Measurements from ENCODE around the gene PLA2R1.

PLA2R1 gene

GRCh38 chr2:160062292-160063005 is at the start of gene PLA2R1:
Gene PLA2R1 (minus strand): TSS chr2:160062615. CDS start chr2:160062403, 212 bp downstream.
- DNase-seq, result no peak

DNA sequence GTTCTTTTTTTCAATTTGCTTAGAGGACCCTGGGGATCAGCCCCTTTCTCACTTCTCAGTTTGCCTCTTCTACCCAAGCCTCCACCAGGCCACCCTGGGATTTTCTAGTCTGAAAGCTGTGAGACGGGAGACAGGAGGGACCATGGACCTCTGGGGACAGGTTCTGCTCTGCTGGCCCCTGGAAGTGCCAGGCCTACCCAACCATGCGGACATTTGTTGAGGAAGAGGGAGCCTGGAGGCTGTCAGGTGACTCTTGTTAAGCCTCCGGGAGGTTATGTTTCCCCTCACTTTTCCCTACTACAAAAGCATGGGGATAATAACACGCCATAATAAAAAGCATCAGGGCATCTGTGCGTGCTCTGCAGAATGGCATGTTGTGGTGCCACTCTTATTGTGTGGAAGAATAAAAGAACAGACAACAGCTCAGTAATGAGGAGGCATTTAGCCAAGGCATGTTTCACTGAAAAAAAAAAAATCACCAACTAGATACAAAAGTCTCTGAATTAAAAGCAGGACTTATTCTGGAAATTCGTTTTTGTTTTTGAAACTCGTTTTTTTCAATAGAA is 48.3 kb upstream of the PLA2R1 start:
- no peak for DNase-seq

DNA sequence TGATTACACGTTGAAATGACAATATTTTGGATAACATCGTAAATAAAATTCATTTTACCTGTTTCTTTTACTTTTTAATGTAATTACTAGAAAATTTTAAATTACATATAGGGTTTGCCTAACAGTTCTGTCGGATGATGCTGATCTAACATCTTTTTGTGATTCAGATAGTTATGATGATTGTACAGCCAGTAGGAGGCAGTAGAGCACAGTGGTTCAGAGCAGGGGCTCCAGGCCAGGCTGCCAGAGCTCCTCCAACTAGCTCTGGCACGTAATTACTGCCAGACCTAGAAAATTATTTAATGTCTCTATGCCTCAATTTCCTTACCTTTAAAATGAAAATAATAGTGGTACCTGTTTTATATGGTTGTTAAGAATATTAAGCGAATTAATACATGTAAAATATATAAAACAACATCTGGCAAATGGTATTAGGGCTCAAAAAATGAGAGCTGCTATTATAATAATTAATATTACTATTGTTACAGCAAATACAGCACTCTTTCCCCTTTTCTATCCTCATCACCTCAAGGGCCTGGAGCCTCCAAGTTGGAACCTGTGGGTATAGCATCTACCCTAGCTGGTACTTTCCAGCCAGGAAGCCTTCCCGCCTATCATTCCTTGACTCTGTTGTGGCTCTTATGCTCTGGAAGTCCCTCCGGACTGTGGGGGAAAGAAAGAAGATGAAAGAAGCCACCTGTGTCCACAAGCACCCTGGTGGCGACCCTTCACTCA is 47.7 kb upstream of the PLA2R1 start:
- peak; percentile 63 to 70 for DNase-seq

GRCh38 chr2:160109243-160109642 is 46.8 kb upstream of the PLA2R1 start:
- DNase-seq, result no peak

GRCh38 chr2:160108646-160109045 is 46.2 kb upstream of the PLA2R1 start:
- no peak for DNase-seq

DNA sequence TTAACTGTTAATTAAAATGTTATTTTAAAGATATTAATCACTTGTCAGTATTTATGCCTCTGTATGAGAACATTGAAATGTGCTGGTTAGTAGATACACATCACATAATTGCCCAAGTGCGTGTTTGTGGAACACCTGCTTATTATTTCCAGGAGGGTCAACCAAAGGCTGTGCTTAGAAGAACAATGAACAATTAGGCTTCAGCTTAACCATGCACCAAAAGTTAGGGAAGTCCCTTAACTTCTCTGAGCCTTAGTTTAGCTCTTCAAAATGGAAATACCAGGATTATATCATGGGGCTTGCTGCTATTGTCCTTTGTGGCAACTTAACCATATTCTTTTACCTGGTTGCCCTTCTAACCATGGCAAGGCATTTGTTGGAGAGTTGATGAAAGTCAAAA is 43.0 kb upstream of the PLA2R1 start:
- no peak for DNase-seq

DNA sequence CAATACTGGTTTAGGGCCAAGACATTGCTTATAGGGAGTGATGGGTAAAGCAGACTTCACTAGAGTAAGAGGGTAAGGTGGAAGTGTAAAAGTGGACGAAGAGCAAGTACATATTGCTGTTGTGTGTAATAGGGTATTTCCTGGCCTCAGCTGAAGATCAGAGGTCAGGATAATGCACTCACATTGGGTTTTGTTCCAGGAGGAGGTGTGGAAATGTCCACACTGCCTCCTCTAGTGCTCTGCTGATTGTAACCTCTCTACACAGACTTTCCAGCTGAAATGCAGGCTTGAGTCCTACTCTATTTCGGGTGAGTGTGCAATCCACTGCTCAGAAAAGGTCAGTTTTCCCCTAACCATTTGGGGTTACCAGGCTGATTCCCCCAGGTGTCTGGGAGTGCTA is 41.7 kb upstream of the PLA2R1 start:
- no peak for DNase-seq

GRCh38 chr2:160097326-160097725 is 34.9 kb upstream of the PLA2R1 start:
- no peak for DNase-seq

GRCh38 chr2:160096409-160096808 is 34.0 kb upstream of the PLA2R1 start:
- peak in 1 of 2 experiments; percentile 16 for DNase-seq

DNA sequence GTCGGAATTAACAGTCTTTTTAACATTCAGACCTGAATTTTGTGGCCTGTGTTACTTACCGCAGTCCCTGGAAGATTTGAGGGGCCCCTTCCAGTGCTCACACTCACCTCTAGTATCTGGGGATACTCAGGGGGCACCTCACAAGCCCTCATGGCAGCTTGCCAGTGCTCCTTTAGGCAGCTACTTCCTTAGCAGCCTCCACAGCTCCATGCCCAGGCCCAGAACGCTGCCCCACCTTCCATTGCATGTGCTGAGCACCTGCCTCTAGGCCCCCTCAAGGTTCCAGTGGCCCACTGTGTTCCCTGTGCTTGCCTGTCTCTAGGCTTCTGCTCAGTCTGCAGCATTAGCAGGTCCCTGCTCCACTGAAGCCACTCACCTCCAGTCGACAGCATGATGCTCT is 30.0 kb upstream of the PLA2R1 start:
- DNase-seq, result no peak

GRCh38 chr2:160091381-160091780 is 29.0 kb upstream of the PLA2R1 start:
- no peak for DNase-seq

- peak; percentile 28 to 38 for DNase-seq
Observed at GRCh38 chr2:160087854-160088745, 25.7 kb upstream of the PLA2R1 start.

DNA sequence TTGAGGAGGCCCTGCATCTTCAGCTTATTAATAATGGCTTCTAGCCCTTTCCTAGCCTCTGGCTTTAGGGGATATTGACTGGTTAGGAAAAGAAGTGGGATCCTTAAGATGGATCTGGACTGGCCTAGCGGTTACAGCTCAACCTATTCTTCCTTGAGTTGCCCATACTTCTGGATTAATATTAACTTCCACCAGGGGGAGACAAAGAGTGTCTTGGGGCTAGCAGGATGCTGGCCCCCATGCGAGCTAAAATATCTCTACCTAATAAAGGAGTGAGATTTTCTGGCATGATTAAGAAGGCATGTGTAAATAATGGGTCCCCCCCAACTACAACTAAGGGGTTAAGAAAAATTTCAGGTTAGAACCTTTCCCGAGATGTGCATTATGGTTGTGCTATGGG is 23.2 kb upstream of the PLA2R1 start:
- no peak for DNase-seq

DNA sequence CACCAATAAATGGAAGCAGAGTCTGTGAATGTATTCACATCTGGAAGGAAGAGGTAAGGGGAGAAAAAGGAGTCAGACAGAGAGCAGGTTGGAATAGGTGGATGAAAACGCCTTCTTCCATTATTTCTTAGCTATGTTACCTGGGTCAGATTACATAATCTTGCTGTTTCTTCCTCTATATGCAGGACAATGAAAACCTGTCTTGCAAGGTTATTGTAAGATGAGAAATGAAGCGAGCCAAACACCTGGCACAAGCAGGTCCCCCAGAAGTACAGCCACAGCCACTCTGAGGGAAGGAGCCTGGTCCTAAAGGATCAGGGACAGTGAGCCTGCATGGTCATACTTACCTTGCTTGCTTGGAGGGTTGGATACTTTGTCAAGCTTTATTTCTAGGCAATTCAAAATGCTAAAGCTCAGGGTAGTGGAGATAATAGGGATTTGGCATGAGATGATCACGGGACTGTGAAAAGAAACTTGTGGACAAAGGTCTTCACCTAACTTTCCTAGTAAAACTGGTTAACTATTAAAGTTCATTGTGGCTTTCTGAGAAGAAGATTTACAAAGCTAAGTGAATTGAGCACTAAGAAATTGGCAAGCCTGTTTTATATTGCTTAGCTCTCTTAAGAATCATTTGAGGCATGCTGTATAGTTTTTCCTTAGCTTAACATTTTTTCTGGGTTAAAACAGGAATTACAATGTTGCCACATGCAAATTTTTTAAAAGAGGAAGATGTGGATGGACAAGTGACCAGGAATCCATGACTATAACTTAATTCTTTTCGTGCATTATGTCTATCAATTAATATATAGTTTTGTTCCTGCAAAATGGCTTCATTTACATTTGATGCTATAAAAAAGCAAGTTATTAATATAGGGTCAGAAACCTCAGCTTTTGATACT is 15.7 kb upstream of the PLA2R1 start:
- DNase-seq, result no peak

DNA sequence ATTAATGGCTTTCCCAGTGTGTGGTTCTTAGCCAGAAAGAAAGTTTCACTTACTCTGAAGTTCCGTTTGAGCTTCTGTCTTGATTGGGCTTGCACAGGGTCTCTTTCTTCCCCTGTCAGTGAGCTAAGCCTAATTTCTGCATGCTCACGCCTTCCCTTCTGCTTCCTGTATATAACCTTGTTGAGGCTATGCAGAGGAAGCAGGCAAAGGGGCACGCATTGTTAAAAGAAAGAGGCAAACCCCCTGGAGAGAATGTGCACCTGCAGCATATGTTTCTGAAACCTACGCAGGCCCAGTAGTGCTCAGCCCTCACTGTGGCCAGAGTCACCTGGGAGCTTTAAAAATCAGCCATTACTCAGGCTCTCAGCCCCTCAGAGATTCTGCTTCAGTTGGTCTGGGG is 14.5 kb upstream of the PLA2R1 start:
- DNase-seq, result no peak

- no peak for DNase-seq
Observed at GRCh38 chr2:160076241-160076640, 13.8 kb upstream of the PLA2R1 start.

- no peak for DNase-seq
Observed at GRCh38 chr2:160075171-160075570, 12.8 kb upstream of the PLA2R1 start.

DNA sequence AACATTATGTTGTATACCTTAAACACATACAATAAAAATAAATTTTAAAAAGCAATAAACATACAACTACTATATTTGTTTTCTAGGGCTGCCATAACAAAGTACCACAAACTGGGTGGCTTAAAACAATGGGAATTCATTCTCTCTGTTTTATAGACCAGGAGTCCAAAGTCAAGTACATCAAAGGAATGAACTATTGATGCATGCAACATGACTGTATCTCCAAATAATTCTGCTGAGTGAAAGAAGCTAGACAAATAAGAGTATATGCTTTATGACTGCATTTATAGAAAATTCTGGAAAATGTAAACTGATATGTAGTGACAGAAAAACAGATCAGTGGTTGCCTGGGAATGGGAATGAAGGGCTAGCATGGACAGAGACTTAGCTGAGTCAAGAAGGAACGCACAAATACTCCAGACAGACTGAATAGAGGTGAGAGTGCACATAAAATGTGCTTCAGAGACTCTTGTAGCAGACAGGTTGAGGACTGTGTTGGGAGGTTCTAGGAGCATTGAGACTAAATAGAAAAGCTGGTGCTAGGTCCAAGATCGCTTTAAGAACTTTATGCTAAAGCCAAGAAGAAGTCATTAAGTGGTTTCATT is 11.0 kb upstream of the PLA2R1 start:
- DNase-seq, result no peak

- DNase-seq, result no peak
Observed at GRCh38 chr2:160068906-160069305, 6.5 kb upstream of the PLA2R1 start.

GRCh38 chr2:160064916-160065315 is 2.5 kb upstream of the PLA2R1 start:
- DNase-seq, result no peak

- no peak for DNase-seq
Observed at GRCh38 chr2:160063879-160064612, 1.6 kb upstream of the PLA2R1 start.
